ENCODE data around the gene TMEM175. TPM values are rescaled to one million over a fixed set of nuclear protein-coding genes. Genes with fewer than 3 reads are reported as not detected.
"Not testable (repeated sequence)": the region's sequence is repeated elsewhere in the genome, so short reads cannot be mapped to it uniquely, and the experiment has no call there.

Gene TMEM175
- polyA plus RNA-seq, 1 of the 3 experiments (the other 2 are of a cell fraction): 54.2 TPM

DNA sequence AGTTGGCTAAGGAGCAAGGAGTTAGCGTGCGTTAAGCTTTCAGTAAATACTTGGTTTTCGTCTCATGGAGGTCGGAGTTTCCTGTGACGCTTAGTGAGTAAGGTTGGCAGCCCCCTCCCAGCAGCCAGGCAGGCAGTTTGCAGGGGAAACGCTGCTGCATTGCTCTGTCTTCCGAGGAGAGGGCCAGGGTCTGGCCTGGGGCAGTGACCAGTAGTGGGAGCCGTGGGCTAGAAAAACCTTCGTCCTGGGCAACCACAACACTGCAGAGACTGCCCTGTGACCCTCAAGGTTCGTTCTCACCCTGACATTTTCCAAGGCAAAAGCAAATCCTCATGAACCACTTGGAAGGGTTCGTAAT lies 432 bp downstream of the TMEM175 start:
- Histone ChIP-seq H3K27ac (ENCODE audit: low read depth in 2 of 2, low read length in 1 of 2) (peak overlapping the region; percentile 39 to 42; a peak in 2 of 4 replicates), H3K4me3 (ENCODE audit: low read depth in 2 of 2, low read length in 1 of 2) (peak overlapping the region; percentile 98 to 100), H3K4me1 (ENCODE audit: control insufficient read depth in 1 of 2, insufficient read depth in 2 of 2, low read depth in 1 of 2, low read length in 1 of 2) (peaks cover 5 to 18% of the 10 kb centered on the region in 2 experiments; a peak in 3 of 4 replicates), H3K36me3 (replicated peaks in 1 of 2; ENCODE audit: control insufficient read depth in 1 of 2, insufficient read depth in 2 of 2, low read length in 1 of 2) (no peaks in the 10 kb centered on the region), H3K27me3 (ENCODE audit: insufficient read depth) (no peaks in the 10 kb centered on the region), H3K9ac (peak overlapping the region; percentile 56; the same call in 1 of the 2 replicates), H4K20me1 (ENCODE audit: insufficient read depth) (peaks cover 37% of the 10 kb centered on the region), H3K9me3 (no peaks in the 10 kb centered on the region), H3K9me2 (no peaks in the 10 kb centered on the region), H2AFZ (ENCODE audit: low read depth) (peak overlapping the region; percentile 91), H3K4me2 (peak overlapping the region; percentile 85), H3K79me2 (ENCODE audit: insufficient read depth) (peaks cover 53% of the 10 kb centered on the region), H3F3A (replicated peaks; ENCODE audit: insufficient read depth) (peaks cover 5% of the 10 kb centered on the region)
- POLR2A ChIA-PET: interaction anchor here (0.8 to 1.0 kb wide), 2 partner anchors 54 to 151 kb away, joined by 3 to 4 read pairs; partner anchors contain the start of gene IDUA
- CTCF ChIA-PET: interaction anchor here (0.6 to 4.8 kb wide), 3 partner anchors 54 to 877 kb away, joined by 3 to 22 read pairs (median 3); partner anchors contain the start of gene IDUA
- WGBS (ENCODE audit: low lambda C conversion rate): 5% methylated on average over 6 of the region's 11 CpGs
- TF ChIP-seq SIN3A (IDR thresholded peaks at IDR 0.05; ENCODE audit: borderline replicate concordance, low read depth, low read length) (no peak), YY1 (IDR thresholded peaks at IDR 0.05; ENCODE audit: low read depth) (no peak), EP300 (IDR thresholded peaks at IDR 0.05; ENCODE audit: borderline replicate concordance in 1 of 2, low read depth in 1 of 2, low read length in 1 of 2) (no peak), RAD21 (IDR thresholded peaks at IDR 0.05; ENCODE audit: low read length) (peak; percentile 27)
- peak; percentile 61 for DNase-seq

DNA sequence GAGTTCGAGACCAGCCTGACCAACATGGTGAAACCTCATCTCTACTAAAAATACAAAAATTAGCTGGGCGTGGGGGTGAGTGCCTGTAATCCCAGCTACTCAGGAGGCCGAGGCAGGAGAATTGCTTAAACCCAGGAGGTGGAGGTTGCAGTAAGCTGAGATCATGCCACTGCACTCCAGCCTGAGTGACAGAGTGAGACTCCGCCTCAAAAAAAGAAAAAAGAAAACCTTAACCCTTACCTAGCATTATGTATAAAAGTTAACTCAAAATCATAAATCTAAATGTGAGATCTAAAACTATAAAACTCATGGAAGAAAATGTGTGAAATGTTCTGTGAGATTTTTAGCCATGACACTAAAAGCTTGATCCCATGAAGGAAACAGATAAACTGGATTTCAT lies 7.2 kb downstream of the TMEM175 start:
- H3K27me3 ChIP-seq (ENCODE audit: insufficient read depth); H4K20me1 ChIP-seq (ENCODE audit: insufficient read depth); H2AFZ ChIP-seq (ENCODE audit: low read depth); H3K9ac ChIP-seq; H3K36me3 ChIP-seq (replicated peaks in 1 of 2; ENCODE audit: control insufficient read depth in 1 of 2, insufficient read depth in 2 of 2, low read length in 1 of 2); POLR2A ChIA-PET; H3K4me2 ChIP-seq; H3K27ac ChIP-seq (ENCODE audit: low read depth in 2 of 2, low read length in 1 of 2); H3K79me2 ChIP-seq (ENCODE audit: insufficient read depth); H3K9me3 ChIP-seq; H3K9me2 ChIP-seq; DNase-seq; H3F3A ChIP-seq (replicated peaks; ENCODE audit: insufficient read depth); H3K4me1 ChIP-seq (ENCODE audit: control insufficient read depth in 1 of 2, insufficient read depth in 2 of 2, low read depth in 1 of 2, low read length in 1 of 2); H3K4me3 ChIP-seq (ENCODE audit: low read depth in 2 of 2, low read length in 1 of 2): not testable (repeated sequence)
- CTCF ChIA-PET: interaction anchor here (1.4 to 2.3 kb wide), 2 partner anchors 13 to 47 kb away, joined by 4 to 8 read pairs; partner anchors contain the start of gene IDUA
- WGBS (ENCODE audit: low lambda C conversion rate): 85% methylated on average over 4 of the region's 4 CpGs

GRCh38 chr4:945274-946102 lies 13.2 kb downstream of the TMEM175 start:
- Histone ChIP-seq H2AFZ (ENCODE audit: low read depth) (no peak overlapping the region), H3K27me3 (ENCODE audit: insufficient read depth) (no peaks in the 10 kb centered on the region), H3K4me2 (no peak overlapping the region), H3K9me3 (no peaks in the 10 kb centered on the region), H3K4me3 (ENCODE audit: low read depth in 2 of 2, low read length in 1 of 2) (no peak overlapping the region), H3K9me2 (no peaks in the 10 kb centered on the region), H3K9ac (no peak overlapping the region), H3F3A (replicated peaks; ENCODE audit: insufficient read depth) (peaks cover under 1% of the 10 kb centered on the region), H4K20me1 (ENCODE audit: insufficient read depth) (no peaks in the 10 kb centered on the region), H3K27ac (ENCODE audit: low read depth in 2 of 2, low read length in 1 of 2) (no peak overlapping the region), H3K79me2 (ENCODE audit: insufficient read depth) (no peaks in the 10 kb centered on the region), H3K36me3 (replicated peaks in 1 of 2; ENCODE audit: control insufficient read depth in 1 of 2, insufficient read depth in 2 of 2, low read length in 1 of 2) (no peaks in the 10 kb centered on the region), H3K4me1 (ENCODE audit: control insufficient read depth in 1 of 2, insufficient read depth in 2 of 2, low read depth in 1 of 2, low read length in 1 of 2) (no peaks in the 10 kb centered on the region)
- 81% methylated on average over 28 of the region's 28 CpGs for WGBS (ENCODE audit: low lambda C conversion rate)
- TF ChIP-seq RAD21 (IDR thresholded peaks at IDR 0.05; ENCODE audit: low read length) (no peak), TCF12 (IDR thresholded peaks at IDR 0.05) (no peak), CHD2 (IDR thresholded peaks at IDR 0.05; ENCODE audit: low read length, partially characterized antibody) (no peak)
- POLR2A ChIA-PET: no interaction called here
- DNase-seq: peak; percentile 19
- CTCF ChIA-PET: no interaction called here

Data from SK-N-SH (cell line).